Ascending aorta (tissue), 2 donors: ENCODE results near the gene PLEKHD1. TPM values are rescaled to one million over a fixed set of nuclear protein-coding genes. Genes with fewer than 3 reads are reported as not detected.
"Not testable (repeated sequence)": the region's sequence is repeated elsewhere in the genome, so short reads cannot be mapped to it uniquely, and the experiment has no call there.

Source experiments
- DNase-seq, 2 donors: peaks; one replicate each; pipeline ENCODE4 v3.0.0-alpha.2; 2019; ENCODE audit warnings: low spot score in 2 of 2
- H3K27ac ChIP-seq, 2 donors: fragments of 200-600 bp; sonication (generic); one replicate each; pipeline ENCODE4 v1.5.1; 2016 to 2017; ENCODE audit warnings: mild to moderate bottlenecking in 1 of 2
- H3K27me3 ChIP-seq: fragments of 200-600 bp; sonication (generic); one replicate; pipeline ENCODE4 v1.5.1; 2017
- H3K36me3 ChIP-seq, 2 donors: fragments of 200-600 bp; sonication (generic); one replicate each; pipeline ENCODE4 v1.5.1; 2016
- H3K4me1 ChIP-seq, 2 donors: fragments of 200-600 bp; sonication (generic); one replicate each; pipeline ENCODE4 v1.5.1; 2016 to 2017; ENCODE audit warnings: mild to moderate bottlenecking in 1 of 2
- H3K4me3 ChIP-seq, 2 donors: fragments of 200-600 bp; sonication (generic); one replicate each; pipeline ENCODE4 v1.5.1; 2016 to 2017; ENCODE audit warnings: mild to moderate bottlenecking in 1 of 2
- H3K9me3 ChIP-seq, 2 donors: fragments of 200-600 bp; sonication (generic); one replicate each; pipeline ENCODE4 v1.5.1; 2016
- intact Hi-C: fragments of 100-400 bp; cut with DNase I; formaldehyde crosslinking; loops from one replicate; pipeline ENCODE4 v1.15.1; 2023
- total RNA-seq: library from RNA; depleted of rRNA; stranded (reverse); fragments of >200 nt; gene quantifications from one replicate; pipeline ENCODE4 v1.1.0, GENCODE V29; 2016
- TF ChIP-seq, protein P1 (sequence below), 3 experiments: fragments of 200-600 bp in 2 of 3; fragments of 450-650 bp in 1 of 3; sonication (generic) in 2 of 3; IDR thresholded peaks; one replicate each; pipeline ENCODE4 v1.5.1; 2016 to 2019; ENCODE audit warnings: antibody characterized with exemption in 3 of 3, mild to moderate bottlenecking in 1 of 3, moderate library complexity in 1 of 3

Gene PLEKHD1
- total RNA-seq, 1 donor from 2014 or later: not detected

DNA sequence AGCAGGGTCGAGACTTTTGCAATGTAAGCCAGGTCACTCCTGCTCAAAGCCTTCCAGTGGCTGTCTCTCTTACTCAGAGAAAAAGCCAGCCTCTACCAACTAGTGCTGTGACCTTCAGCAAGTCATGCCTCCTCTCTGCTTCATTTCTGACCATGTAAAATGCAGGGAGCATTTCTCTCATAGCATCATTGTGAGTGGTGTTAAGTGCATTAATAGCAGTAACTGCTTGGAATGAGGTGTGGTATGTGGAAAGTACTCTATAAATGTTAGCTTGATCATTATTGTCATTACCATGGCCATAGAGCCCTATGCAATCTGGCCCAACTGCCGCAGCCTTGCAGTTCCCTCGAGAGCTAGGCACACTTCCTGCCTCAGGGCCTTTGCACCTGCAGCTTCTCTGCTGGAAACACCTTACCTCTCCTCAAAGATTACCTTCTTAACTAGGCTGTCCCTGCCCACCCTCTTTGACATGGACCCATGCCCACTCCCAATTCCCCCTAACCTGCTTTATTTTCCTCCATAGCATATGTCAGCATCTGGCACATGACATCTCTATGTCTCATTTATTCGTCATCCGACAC is 10.9 kb downstream of the PLEKHD1 start:
- Histone ChIP-seq H3K27me3 (no peaks in the 10 kb centered on the region), H3K9me3 (no peaks in the 10 kb centered on the region), H3K36me3 (no peaks in the 10 kb centered on the region), H3K27ac (no peak overlapping the region), H3K4me3 (no peak overlapping the region), H3K4me1 (no peaks in the 10 kb centered on the region)
- no peak for DNase-seq
- intact Hi-C loops: no loop called here
- TF ChIP-seq, protein P1, sequence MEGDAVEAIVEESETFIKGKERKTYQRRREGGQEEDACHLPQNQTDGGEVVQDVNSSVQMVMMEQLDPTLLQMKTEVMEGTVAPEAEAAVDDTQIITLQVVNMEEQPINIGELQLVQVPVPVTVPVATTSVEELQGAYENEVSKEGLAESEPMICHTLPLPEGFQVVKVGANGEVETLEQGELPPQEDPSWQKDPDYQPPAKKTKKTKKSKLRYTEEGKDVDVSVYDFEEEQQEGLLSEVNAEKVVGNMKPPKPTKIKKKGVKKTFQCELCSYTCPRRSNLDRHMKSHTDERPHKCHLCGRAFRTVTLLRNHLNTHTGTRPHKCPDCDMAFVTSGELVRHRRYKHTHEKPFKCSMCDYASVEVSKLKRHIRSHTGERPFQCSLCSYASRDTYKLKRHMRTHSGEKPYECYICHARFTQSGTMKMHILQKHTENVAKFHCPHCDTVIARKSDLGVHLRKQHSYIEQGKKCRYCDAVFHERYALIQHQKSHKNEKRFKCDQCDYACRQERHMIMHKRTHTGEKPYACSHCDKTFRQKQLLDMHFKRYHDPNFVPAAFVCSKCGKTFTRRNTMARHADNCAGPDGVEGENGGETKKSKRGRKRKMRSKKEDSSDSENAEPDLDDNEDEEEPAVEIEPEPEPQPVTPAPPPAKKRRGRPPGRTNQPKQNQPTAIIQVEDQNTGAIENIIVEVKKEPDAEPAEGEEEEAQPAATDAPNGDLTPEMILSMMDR (IDR thresholded peaks at IDR 0.05): no peak

DNA sequence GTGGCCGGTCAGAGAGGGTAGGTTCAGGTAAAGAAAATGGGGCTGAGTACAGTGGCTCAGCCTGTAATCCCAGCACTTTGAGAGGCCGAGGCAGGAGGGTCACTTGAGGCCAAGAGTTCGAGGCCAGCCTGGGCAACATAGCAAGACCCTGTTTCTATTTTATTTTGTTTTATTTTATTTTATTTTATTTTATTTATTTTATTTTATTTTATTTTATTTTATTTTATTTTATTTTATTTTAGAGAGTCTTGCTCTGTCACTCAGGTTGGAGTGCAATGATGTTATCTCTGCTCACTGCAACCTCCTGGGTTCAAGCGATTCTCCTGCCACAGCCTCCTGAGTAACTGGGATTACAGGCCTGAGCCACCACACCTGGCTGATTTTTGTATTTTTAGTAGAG is 13.3 kb downstream of the PLEKHD1 start:
- H3K27ac ChIP-seq, H3K4me3 ChIP-seq, H3K27me3 ChIP-seq, H3K36me3 ChIP-seq, H3K4me1 ChIP-seq, DNase-seq, intact Hi-C loops, H3K9me3 ChIP-seq: not testable (repeated sequence)

DNA sequence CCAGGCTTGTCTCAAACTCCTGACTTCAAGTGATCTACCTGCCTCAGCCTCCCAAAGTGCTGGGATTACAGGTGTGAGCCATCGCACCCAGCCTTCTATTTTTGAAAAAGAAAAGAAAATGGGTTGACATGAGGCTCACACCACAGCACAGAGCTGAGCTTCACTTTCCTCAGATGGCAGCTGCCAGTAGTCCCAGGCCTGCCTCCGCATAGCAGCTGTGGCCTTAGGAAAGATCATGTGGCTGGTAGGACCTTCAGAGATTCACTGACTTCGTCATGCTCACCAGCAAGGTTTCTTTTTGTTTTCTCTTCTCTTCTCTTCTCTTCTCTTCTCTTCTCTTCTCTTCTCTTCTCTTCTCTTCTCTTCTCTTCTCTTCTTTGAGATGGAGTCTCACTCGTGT is 13.8 kb downstream of the PLEKHD1 start:
- H3K36me3 ChIP-seq, H3K27ac ChIP-seq, H3K9me3 ChIP-seq, H3K4me1 ChIP-seq, H3K4me3 ChIP-seq, intact Hi-C loops, DNase-seq, H3K27me3 ChIP-seq: not testable (repeated sequence)

DNA sequence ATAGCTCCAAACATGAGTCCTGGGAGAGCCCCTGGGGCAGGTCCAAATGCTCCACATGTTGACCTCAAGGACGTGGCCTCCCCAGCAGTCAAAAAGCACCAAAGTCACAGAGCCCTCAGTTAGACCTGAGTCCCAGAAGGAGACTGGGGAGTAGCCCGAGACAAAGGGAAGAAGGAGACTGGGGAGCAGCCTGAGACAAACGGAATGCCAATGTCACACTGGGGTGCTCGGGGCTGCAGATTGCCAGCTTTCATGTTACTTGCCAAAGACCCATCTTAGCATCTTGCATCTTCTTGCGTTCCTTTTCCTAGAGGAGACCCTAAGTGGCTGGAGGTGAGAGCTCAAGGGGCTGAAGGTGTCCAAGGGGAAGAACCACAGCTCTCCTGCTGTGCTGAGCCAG is 14.9 kb downstream of the PLEKHD1 start:
- Histone ChIP-seq H3K4me3 (no peak overlapping the region), H3K27me3 (no peaks in the 10 kb centered on the region), H3K4me1 (peaks cover 0 to 6% of the 10 kb centered on the region in 2 donors), H3K9me3 (no peaks in the 10 kb centered on the region), H3K36me3 (no peaks in the 10 kb centered on the region), H3K27ac (no peak overlapping the region)
- DNase-seq: no peak
- TF ChIP-seq, protein P1 (IDR thresholded peaks at IDR 0.05): no peak
- intact Hi-C loops: no loop called here

DNA sequence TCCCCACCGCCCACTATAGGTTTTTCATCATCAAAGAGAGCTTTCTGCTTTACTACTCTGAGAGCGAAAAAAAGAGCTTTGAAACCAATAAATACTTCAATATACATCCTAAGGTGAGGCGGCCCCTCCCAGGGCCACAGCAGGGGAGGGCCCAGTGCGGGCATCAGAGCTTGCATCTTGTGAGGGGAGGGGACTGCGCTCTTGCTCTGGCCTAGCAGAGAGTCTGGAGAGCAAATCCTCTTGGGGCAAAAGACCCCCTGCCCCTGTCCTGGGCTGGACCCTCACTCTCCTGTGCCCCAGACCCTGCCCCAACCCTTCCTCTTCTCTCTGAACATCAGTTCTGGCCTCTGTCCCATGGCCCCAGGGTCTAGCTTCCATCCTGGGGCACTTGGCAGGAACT is 15.6 kb downstream of the PLEKHD1 start:
- TF ChIP-seq, protein P1 (IDR thresholded peaks at IDR 0.05): no peak
- no peaks in the 10 kb centered on the region for H3K27me3 ChIP-seq
- DNase-seq: no peak
- no peak overlapping the region for H3K4me3 ChIP-seq
- H3K27ac ChIP-seq: no peak overlapping the region
- no peaks in the 10 kb centered on the region for H3K9me3 ChIP-seq
- peaks cover 0 to 6% of the 10 kb centered on the region in 2 donors for H3K4me1 ChIP-seq
- H3K36me3 ChIP-seq: no peaks in the 10 kb centered on the region
- intact Hi-C loops: no loop called here

DNA sequence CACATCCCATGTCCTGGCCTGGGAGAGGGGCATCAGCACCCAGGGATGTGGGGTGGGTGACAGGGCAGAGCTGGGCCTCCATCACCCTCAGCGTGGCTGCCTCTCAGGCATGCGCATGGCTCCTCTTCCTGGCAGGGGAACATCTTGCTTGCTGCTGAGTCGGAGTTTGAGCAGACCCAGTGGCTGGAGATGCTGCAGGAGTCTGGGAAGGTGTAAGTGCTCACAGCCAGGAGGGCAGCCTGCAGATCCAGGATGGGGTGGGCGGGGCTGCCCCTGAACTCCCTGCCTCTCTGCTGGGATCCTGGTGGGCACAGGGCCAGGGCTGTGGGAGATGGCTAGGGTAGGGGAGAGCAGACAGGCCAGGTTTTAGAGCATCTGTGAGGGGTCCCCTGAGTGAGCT is 16.2 kb downstream of the PLEKHD1 start:
- H3K36me3 ChIP-seq: no peaks in the 10 kb centered on the region
- H3K4me1 ChIP-seq: peaks cover 0 to 6% of the 10 kb centered on the region in 2 donors
- H3K4me3 ChIP-seq: no peak overlapping the region
- TF ChIP-seq, protein P1 (IDR thresholded peaks at IDR 0.05): no peak
- no peaks in the 10 kb centered on the region for H3K9me3 ChIP-seq
- DNase-seq: no peak
- H3K27ac ChIP-seq: no peak overlapping the region
- intact Hi-C loops: no loop called here
- no peaks in the 10 kb centered on the region for H3K27me3 ChIP-seq

DNA sequence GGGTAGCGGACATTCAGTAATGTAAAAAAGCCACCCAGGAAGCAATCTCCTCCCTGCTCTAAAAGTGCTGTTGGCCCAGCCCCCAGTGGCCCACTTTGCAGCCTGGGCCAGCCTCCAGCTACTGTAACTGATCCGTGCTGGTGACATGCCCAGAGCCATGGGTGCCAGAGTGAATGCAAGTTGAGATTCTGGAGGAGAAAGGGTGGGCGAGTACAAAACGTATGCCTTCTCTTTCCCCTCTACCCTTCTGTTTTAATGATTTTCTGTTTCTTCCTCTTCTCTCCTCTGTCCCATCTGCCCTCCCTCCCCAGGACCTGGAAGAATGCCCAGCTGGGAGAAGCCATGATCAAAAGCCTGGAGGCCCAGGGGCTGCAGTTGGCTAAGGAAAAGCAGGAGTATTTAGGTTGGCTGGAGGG is 16.9 kb downstream of the PLEKHD1 start:
- Histone ChIP-seq H3K27ac (no peak overlapping the region), H3K9me3 (no peaks in the 10 kb centered on the region)
- TF ChIP-seq, protein P1 (IDR thresholded peaks at IDR 0.05): no peak

More for the DNA sequence above, 16.9 kb downstream of the PLEKHD1 start:
- H3K36me3 ChIP-seq: no peaks in the 10 kb centered on the region
- H3K27me3 ChIP-seq: no peaks in the 10 kb centered on the region
- H3K4me3 ChIP-seq: no peak overlapping the region
- intact Hi-C loops: no loop called here
- no peak for DNase-seq
- H3K4me1 ChIP-seq: peaks cover 0 to 6% of the 10 kb centered on the region in 2 donors
